Spleen (tissue), 7 donors: ENCODE measurements around the gene ALKAL2.

ENCODE experiments used
- POLR2A ChIP-seq, 3 donors: fragments of 450-650 bp; IDR thresholded peaks; one replicate each; pipeline ENCODE4 v1.5.1; 2017; ENCODE audit warnings: antibody characterized with exemption in 3 of 3, mild to moderate bottlenecking in 1 of 3
- TF ChIP-seq, protein P1 (sequence below), 11 experiments: fragments of 200-600 bp in 7 of 11; fragments of 450-650 bp in 4 of 11; sonication (generic) in 4 of 11; IDR thresholded peaks in 8 of 11; conservative IDR thresholded peaks in 3 of 11; 1 replicate in 7 of 11; 2 replicates in 4 of 11; pipeline versions ENCODE4 v1.4.0 to v1.8.0; 2016 to 2021; ENCODE audit warnings: antibody characterized with exemption in 11 of 11, inconsistent platforms in 4 of 11, mild to moderate bottlenecking in 1 of 11
- donor health status: DM: no; HTN: no; CAD: no; lungs with moderate emphysema.
- donor health status: DM: no; HTN: no; CAD: no.
- donor health status: DM: no; HTN: no; CAD: no.

- TF ChIP-seq, protein P1, sequence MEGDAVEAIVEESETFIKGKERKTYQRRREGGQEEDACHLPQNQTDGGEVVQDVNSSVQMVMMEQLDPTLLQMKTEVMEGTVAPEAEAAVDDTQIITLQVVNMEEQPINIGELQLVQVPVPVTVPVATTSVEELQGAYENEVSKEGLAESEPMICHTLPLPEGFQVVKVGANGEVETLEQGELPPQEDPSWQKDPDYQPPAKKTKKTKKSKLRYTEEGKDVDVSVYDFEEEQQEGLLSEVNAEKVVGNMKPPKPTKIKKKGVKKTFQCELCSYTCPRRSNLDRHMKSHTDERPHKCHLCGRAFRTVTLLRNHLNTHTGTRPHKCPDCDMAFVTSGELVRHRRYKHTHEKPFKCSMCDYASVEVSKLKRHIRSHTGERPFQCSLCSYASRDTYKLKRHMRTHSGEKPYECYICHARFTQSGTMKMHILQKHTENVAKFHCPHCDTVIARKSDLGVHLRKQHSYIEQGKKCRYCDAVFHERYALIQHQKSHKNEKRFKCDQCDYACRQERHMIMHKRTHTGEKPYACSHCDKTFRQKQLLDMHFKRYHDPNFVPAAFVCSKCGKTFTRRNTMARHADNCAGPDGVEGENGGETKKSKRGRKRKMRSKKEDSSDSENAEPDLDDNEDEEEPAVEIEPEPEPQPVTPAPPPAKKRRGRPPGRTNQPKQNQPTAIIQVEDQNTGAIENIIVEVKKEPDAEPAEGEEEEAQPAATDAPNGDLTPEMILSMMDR (IDR thresholded peaks at IDR 0.05 in 8 of 11, conservative IDR thresholded peaks at IDR 0.05 in 3 of 11): no peak
- TF ChIP-seq POLR2A (IDR thresholded peaks at IDR 0.05): no peak
These were observed 12.4 kb downstream of the ALKAL2 start for GRCh38 chr2:275466-275865.
